Endothelial cell of umbilical vein (primary cell): Measurements from ENCODE around the gene HMG20B. TPM values are rescaled to one million over a fixed set of nuclear protein-coding genes. Genes with fewer than 3 reads are reported as not detected.

Experiments
- BruUV-seq: library from RNA; stranded (reverse); fragments of 400-500 nt; replicated peaks from 2 replicates; lab custom pipeline; 2021; lab: Mats Ljungman, UMichigan
- CTCF ChIA-PET: fragments of 300-600, 350-600 bp; sonication (Branson Sonifier 250); formaldehyde crosslinking; loops from one replicate; lab custom pipeline; 2021; ENCODE audit warnings: antibody characterized with exemption, inconsistent platforms; lab: Charles Lee
- POLR2A ChIA-PET: fragments of 300-600, 350-600 bp; sonication (Branson Sonifier 250); formaldehyde crosslinking; loops from one replicate; lab custom pipeline; 2021; ENCODE audit warnings: antibody characterized with exemption, inconsistent platforms; lab: Charles Lee
- DNase-seq: peaks from one replicate; pipeline ENCODE4 v3.0.0-alpha.2; 2011; ENCODE audit warnings: low read depth, low spot score
- FAIRE-seq: peaks from 2 replicates; lab custom pipeline; 2011; peaks lifted over from hg19 to GRCh38; lab: Jason Lieb, UNC
- H2AFZ ChIP-seq: 2 replicates; pipeline ENCODE4 v1.6.0; 2012; ENCODE audit warnings: low read depth, low read length, control low read depth, inconsistent platforms
- H3K27ac ChIP-seq: 2 replicates; pipeline ENCODE4 v1.5.1; 2011; ENCODE audit warnings: low read depth, mild to moderate bottlenecking, control low read depth, low read length, moderate library complexity; ENCODE audit not compliant: insufficient read depth
- H3K27me3 ChIP-seq, 2 experiments: 2 replicates each; pipeline versions ENCODE4 v1.6.0 to v1.6.1; 2011; ENCODE audit warnings: low read length in 2 of 2, mixed read lengths in 1 of 2; ENCODE audit not compliant: control insufficient read depth in 2 of 2, insufficient read depth in 2 of 2
- H3K36me3 ChIP-seq, 2 experiments: 2 replicates in 1 of 2; 3 replicates in 1 of 2; pipeline ENCODE4 v1.5.1; 2011; ENCODE audit warnings: low read length in 2 of 2, mild to moderate bottlenecking in 1 of 2, moderate library complexity in 1 of 2; ENCODE audit not compliant: control insufficient read depth in 2 of 2, insufficient read depth in 2 of 2; ENCODE audit errors: extremely low read depth in 1 of 2
- H3K4me1 ChIP-seq: 3 replicates; pipeline ENCODE4 v1.5.1; 2011; ENCODE audit warnings: mild to moderate bottlenecking, low read length; ENCODE audit not compliant: control insufficient read depth, insufficient read depth; ENCODE audit errors: extremely low read depth
- H3K4me2 ChIP-seq: 2 replicates; pipeline ENCODE4 v1.6.1; 2011; ENCODE audit warnings: low read length, control low read depth, mixed read lengths; ENCODE audit not compliant: insufficient read depth
- H3K4me3 ChIP-seq, 3 experiments: fragments of 200-600 bp in 1 of 3; sonication (generic), shearing (Covaris generic) in 1 of 3; replicated peaks in 1 of 3; 2 replicates each; pipeline ENCODE4 v1.5.1; 2011 to 2016; ENCODE audit warnings: control low read depth in 3 of 3, low read length in 3 of 3, mild to moderate bottlenecking in 2 of 3, inconsistent platforms in 1 of 3, low read depth in 1 of 3, moderate library complexity in 1 of 3; ENCODE audit not compliant: insufficient read depth in 1 of 3
- H3K79me2 ChIP-seq: 2 replicates; pipeline ENCODE4 v1.6.0; 2012; ENCODE audit warnings: low read length, inconsistent platforms; ENCODE audit not compliant: control insufficient read depth, insufficient read depth
- H3K9ac ChIP-seq: replicated peaks from 2 replicates; pipeline ENCODE3; 2011; ENCODE audit warnings: low read length, control low read depth; ENCODE audit not compliant: insufficient read depth; ENCODE audit errors: extremely low read depth
- H3K9me1 ChIP-seq: replicated peaks from 3 replicates; pipeline ENCODE4 v1.6.0; 2011; ENCODE audit warnings: mild to moderate bottlenecking, low read length; ENCODE audit not compliant: control insufficient read depth, insufficient read depth; ENCODE audit errors: extremely low read depth
- H3K9me3 ChIP-seq: replicated peaks from 2 replicates; pipeline ENCODE4 v1.5.1; 2012; ENCODE audit warnings: low read length, inconsistent platforms; ENCODE audit not compliant: control insufficient read depth, insufficient read depth
- H4K20me1 ChIP-seq: replicated peaks from 2 replicates; pipeline ENCODE3; 2011; ENCODE audit warnings: mild to moderate bottlenecking, low read length; ENCODE audit not compliant: control insufficient read depth, insufficient read depth; ENCODE audit errors: extremely low read depth
- EZH2 ChIP-seq: IDR thresholded peaks from 2 replicates; pipeline ENCODE4 v1.6.1; 2012; ENCODE audit warnings: borderline replicate concordance, low read depth, mild to moderate bottlenecking, moderate library complexity, low read length, inconsistent platforms; ENCODE audit not compliant: severe bottlenecking
- FOS ChIP-seq: IDR thresholded peaks from 2 replicates; pipeline ENCODE4 v1.6.1; 2011; ENCODE audit warnings: mild to moderate bottlenecking, low read length, moderate library complexity, borderline replicate concordance; ENCODE audit not compliant: insufficient read depth
- GATA2 ChIP-seq: IDR thresholded peaks from 2 replicates; pipeline ENCODE4 v1.7.0; 2011; ENCODE audit warnings: low read depth, mild to moderate bottlenecking, moderate library complexity, mixed read lengths, low read length; ENCODE audit not compliant: insufficient read length, insufficient read depth
- JUN ChIP-seq: IDR thresholded peaks from 2 replicates; pipeline ENCODE4 v1.6.1; 2011; ENCODE audit warnings: borderline replicate concordance, low read depth; ENCODE audit not compliant: insufficient read length, insufficient read depth
- MYC ChIP-seq: IDR thresholded peaks from one replicate; pipeline ENCODE4 v1.6.1; 2011; ENCODE audit warnings: mild to moderate bottlenecking, low read depth, low read length
- POLR2A ChIP-seq: IDR thresholded peaks from 2 replicates; pipeline ENCODE4 v1.6.1; 2012; ENCODE audit warnings: low read depth, mild to moderate bottlenecking, control low read depth, low read length
- POLR2AphosphoS5 ChIP-seq: IDR thresholded peaks from 2 replicates; pipeline ENCODE4 v1.6.1; 2012; ENCODE audit warnings: low read depth, mild to moderate bottlenecking, control low read depth, low read length, moderate library complexity; ENCODE audit not compliant: insufficient read depth
- dilution Hi-C: fragments of 300-500 bp; cut with MboI; formaldehyde crosslinking; loops from one replicate; pipeline ENCODE4 v1.15.0; 2019; ENCODE audit warnings: low sequenced_read_pairs; ENCODE audit not compliant: extremely low pct_ligation_motif_present
- intact Hi-C: fragments of 100-400 bp; cut with micrococcal nuclease; formaldehyde crosslinking; loops from one replicate; pipeline ENCODE4 v1.10.0; 2022
- polyA plus RNA-seq, 4 experiments: library from polyadenylated mRNA; depleted of rRNA in 3 of 4; stranded (reverse) in 3 of 4; unstranded in 1 of 4; fragments of >200 nt; gene quantifications; 2 replicates each; pipeline versions ENCODE4 v1.2.1 to v1.2.3, GENCODE V29; 2011 to 2012; ENCODE audit warnings: missing spikeins in 1 of 4
- total RNA-seq: library from RNA; stranded (reverse); gene quantifications from 2 replicates; pipeline ENCODE4 v1.2.3, GENCODE V29; 2021
- TF ChIP-seq, protein P1 (sequence below): IDR thresholded peaks from 2 replicates; pipeline ENCODE4 v1.6.1; 2011; ENCODE audit not compliant: insufficient read depth, insufficient read length
- TF ChIP-seq, protein P2 (sequence below), 2 donors: IDR thresholded peaks; 1 replicate in 1 of 2; 2 replicates in 1 of 2; pipeline ENCODE4 v1.5.1; 2011; ENCODE audit warnings: low read length in 2 of 2, mild to moderate bottlenecking in 2 of 2, moderate library complexity in 2 of 2, control low read depth in 1 of 2, inconsistent platforms in 1 of 2, low read depth in 1 of 2; ENCODE audit not compliant: insufficient read depth in 1 of 2; ENCODE audit errors: extremely low read depth in 1 of 2

The HMG20B gene
- total and polyA plus RNA-seq, 2 donors (not counting 3 experiments of a cell fraction or from before 2014, with no cell fraction given) = 53.2 to 98.2 TPM

DNA sequence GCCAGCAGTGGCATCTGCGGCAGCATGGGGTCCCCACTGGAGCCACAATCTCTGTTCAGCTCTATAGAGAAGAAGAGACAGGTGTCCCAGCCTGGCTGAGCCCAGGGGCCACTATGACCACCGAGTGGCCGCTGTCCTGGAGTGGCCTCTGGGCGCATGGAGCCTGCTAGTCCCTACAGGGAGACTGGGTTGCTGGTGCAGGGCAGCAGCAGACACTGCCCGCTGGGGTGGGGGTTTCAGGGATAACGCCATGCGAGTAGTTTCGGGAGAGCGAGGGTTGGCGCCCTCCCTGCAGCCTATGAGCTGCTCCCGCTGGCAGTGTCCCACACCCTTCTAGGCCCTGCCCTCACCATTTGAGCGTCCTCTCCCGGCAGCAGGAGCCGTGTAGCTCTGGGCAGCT, 44.7 kb upstream of the HMG20B start:
- Histone ChIP-seq H3K36me3 (peaks cover 9 to 59% of the 10 kb centered on the region in 2 experiments), H2AFZ (no peak overlapping the region), H3K27ac (no peak overlapping the region), H3K27me3 (no peaks in the 10 kb centered on the region), H3K9me3 (no peaks in the 10 kb centered on the region), H3K4me1 (no peaks in the 10 kb centered on the region), H3K4me2 (no peak overlapping the region), H3K4me3 (no peak overlapping the region), H3K79me2 (no peaks in the 10 kb centered on the region), H3K9ac (no peak overlapping the region), H4K20me1 (no peaks in the 10 kb centered on the region), H3K9me1 (no peaks in the 10 kb centered on the region)
- dilution Hi-C loops (no loop called here), intact Hi-C loops (no loop called here)
- no TSS peak for BruUV-seq
- TF ChIP-seq, protein P1, sequence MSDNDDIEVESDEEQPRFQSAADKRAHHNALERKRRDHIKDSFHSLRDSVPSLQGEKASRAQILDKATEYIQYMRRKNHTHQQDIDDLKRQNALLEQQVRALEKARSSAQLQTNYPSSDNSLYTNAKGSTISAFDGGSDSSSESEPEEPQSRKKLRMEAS = no peak
- TF ChIP-seq FOS (no peak), JUN (no peak), POLR2A (no peak), EZH2 (no peak), MYC (no peak), POLR2AphosphoS5 (no peak), GATA2 (no peak)
- TF ChIP-seq, protein P2, sequence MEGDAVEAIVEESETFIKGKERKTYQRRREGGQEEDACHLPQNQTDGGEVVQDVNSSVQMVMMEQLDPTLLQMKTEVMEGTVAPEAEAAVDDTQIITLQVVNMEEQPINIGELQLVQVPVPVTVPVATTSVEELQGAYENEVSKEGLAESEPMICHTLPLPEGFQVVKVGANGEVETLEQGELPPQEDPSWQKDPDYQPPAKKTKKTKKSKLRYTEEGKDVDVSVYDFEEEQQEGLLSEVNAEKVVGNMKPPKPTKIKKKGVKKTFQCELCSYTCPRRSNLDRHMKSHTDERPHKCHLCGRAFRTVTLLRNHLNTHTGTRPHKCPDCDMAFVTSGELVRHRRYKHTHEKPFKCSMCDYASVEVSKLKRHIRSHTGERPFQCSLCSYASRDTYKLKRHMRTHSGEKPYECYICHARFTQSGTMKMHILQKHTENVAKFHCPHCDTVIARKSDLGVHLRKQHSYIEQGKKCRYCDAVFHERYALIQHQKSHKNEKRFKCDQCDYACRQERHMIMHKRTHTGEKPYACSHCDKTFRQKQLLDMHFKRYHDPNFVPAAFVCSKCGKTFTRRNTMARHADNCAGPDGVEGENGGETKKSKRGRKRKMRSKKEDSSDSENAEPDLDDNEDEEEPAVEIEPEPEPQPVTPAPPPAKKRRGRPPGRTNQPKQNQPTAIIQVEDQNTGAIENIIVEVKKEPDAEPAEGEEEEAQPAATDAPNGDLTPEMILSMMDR (IDR thresholded peaks at IDR 0.05; ENCODE audit: extremely low read depth in 1 of 2, insufficient read depth in 1 of 2, low read depth in 1 of 2, low read length in 2 of 2) = no peak
- POLR2A ChIA-PET = no interaction called here
- FAIRE-seq = no peak
- CTCF ChIA-PET = interaction anchor here (0.9 kb wide), 1 partner anchor 17 kb away, joined by 3 read pairs; no protein-coding TSS in a partner anchor
- no peak for DNase-seq
